GM20000 (cell line): ENCODE measurements around the gene PIEZO1.

Source experiments
- DNase-seq: peaks from one replicate; pipeline ENCODE4 v3.0.0; 2012; ENCODE audit warnings: low spot score
- CTCF ChIP-seq: IDR thresholded peaks from 2 replicates; pipeline ENCODE4 v1.5.1; 2012; ENCODE audit warnings: mild to moderate bottlenecking, control low read depth; ENCODE audit errors: extremely low read depth, missing control alignments

PIEZO1 gene

GRCh38 chr16:88695753-88696152 is 89.3 kb downstream of the PIEZO1 start:
- no peak for DNase-seq
- no peak for TF ChIP-seq CTCF

GRCh38 chr16:88695218-88695617 is 89.8 kb downstream of the PIEZO1 start:
- no peak for DNase-seq
- no peak for TF ChIP-seq CTCF

- no peak for TF ChIP-seq CTCF
- no peak for DNase-seq
These were observed 90.6 kb downstream of the PIEZO1 start for GRCh38 chr16:88694221-88695087.

- DNase-seq: no peak
- no peak for TF ChIP-seq CTCF
These were observed 91.4 kb downstream of the PIEZO1 start for GRCh38 chr16:88693420-88694177.

- no peak for TF ChIP-seq CTCF
- no peak for DNase-seq
These were observed 92.2 kb downstream of the PIEZO1 start for GRCh38 chr16:88692861-88693260.

GRCh38 chr16:88691924-88692560 is 93.0 kb downstream of the PIEZO1 start:
- DNase-seq: no peak
- no peak for TF ChIP-seq CTCF

GRCh38 chr16:88691129-88691813 is 93.7 kb downstream of the PIEZO1 start:
- no peak for DNase-seq
- TF ChIP-seq CTCF: no peak
